ENCODE data around the gene CFAP299.

DNA sequence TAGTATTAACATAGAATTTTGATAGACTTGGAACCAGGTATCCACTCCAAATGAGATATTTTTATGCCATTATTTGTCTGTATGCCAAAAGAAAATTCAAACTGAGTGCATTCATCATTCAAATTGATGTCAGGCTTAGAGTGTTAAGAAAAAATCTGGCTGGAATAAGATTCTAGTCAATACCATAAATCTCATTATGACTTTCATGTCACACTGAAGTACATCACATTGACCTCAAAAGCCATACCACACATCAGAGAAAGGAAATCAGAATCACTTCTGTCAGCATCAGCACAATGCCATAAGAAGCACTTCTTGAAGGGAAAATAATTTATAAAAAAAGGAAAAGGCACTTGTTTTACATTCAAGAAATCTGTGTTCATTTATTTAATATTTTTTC is 575.9 kb downstream of the CFAP299 start:
- no peak for TF ChIP-seq REST (IDR thresholded peaks at IDR 0.05; ENCODE audit: low read depth)
- TF ChIP-seq, protein P1, sequence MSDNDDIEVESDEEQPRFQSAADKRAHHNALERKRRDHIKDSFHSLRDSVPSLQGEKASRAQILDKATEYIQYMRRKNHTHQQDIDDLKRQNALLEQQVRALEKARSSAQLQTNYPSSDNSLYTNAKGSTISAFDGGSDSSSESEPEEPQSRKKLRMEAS (IDR thresholded peaks at IDR 0.05) = no peak
- TF ChIP-seq TCF12 (IDR thresholded peaks at IDR 0.05; ENCODE audit: low read depth) = no peak
- TF ChIP-seq NFIC (IDR thresholded peaks at IDR 0.05) = no peak
- no peak for TF ChIP-seq YY1 (IDR thresholded peaks at IDR 0.05; ENCODE audit: low read depth)
- TF ChIP-seq TAF1 (IDR thresholded peaks at IDR 0.05; ENCODE audit: low read depth) = no peak
- TF ChIP-seq TEAD4 (IDR thresholded peaks at IDR 0.05) = no peak
- no peak for TF ChIP-seq USF1 (IDR thresholded peaks at IDR 0.05)
- no peak for TF ChIP-seq CEBPB (IDR thresholded peaks at IDR 0.05)
- TF ChIP-seq ZBTB7A (IDR thresholded peaks at IDR 0.05; ENCODE audit: low read depth) = no peak

Data from Ishikawa (cell line).